Middle frontal gyrus (tissue), 1 donor: Measurements from ENCODE around the gene MTHFD1.

Experiments
- DNase-seq: peaks from one replicate; pipeline ENCODE4 v3.0.0-alpha.2; 2015; ENCODE audit warnings: low spot score; ENCODE audit errors: extremely low spot score

MTHFD1 gene

DNA sequence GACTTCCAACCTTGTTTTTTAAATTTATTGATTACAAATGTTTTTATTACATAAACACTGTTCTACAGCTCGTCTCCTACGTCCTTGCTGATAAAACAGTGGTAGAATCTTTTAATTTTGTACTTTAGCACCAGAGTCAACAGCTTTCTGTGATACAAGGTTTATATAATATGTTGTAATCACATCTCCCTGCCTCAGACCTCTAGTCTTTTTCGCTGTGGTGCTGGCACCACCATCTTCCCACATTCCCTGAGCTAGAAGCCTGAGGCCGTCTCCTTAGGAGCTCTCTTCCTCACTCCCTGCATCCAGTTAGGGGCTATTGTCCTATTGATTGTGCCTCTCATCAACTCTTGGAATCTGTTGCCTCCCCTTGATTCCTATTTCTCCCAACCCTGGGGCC is 17.1 kb downstream of the MTHFD1 start:
- no peak for DNase-seq

- DNase-seq, result no peak
These were observed 19.2 kb downstream of the MTHFD1 start for GRCh38 chr14:64407329-64407728.

- no peak for DNase-seq
These were observed 21.2 kb downstream of the MTHFD1 start for GRCh38 chr14:64409126-64409920.

- DNase-seq, result no peak
These were observed 22.1 kb downstream of the MTHFD1 start for GRCh38 chr14:64410084-64410774.

DNA sequence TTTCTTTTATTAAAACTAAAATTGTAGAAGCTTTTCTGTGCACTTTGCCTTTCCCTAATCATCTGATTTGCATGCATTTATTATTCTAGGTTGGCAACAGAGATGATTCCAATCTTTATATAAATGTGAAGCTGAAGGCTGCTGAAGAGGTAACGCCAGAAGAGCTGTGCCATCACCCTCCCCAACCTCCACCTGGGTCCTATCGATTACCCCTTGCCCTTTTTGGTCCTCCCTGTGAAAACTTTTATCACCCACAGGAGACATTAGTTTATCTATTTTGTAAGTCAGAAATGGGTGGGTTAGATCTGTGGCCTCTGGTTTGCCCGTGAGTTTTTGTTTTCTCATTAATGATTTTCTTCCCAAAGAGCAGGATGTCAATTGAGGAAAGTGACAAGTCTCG is 22.8 kb downstream of the MTHFD1 start:
- DNase-seq, result no peak

DNA sequence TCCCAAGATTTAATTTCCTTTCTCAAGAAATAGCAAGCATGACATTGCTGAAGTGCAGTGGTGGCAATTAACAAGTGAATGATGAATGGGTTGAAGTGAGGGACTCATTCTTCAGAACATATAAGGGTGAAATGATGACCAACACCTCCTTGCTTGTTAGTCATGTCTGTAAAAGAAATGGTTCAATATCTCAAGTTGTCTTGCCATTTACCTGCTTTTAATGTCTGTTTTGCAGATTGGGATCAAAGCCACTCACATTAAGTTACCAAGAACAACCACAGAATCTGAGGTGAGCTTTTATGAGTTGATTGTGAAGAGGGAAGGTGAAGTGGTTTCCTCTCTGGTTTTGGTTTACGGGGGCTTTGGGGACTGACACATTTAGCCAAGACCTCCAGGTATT is 24.1 kb downstream of the MTHFD1 start:
- no peak for DNase-seq

DNA sequence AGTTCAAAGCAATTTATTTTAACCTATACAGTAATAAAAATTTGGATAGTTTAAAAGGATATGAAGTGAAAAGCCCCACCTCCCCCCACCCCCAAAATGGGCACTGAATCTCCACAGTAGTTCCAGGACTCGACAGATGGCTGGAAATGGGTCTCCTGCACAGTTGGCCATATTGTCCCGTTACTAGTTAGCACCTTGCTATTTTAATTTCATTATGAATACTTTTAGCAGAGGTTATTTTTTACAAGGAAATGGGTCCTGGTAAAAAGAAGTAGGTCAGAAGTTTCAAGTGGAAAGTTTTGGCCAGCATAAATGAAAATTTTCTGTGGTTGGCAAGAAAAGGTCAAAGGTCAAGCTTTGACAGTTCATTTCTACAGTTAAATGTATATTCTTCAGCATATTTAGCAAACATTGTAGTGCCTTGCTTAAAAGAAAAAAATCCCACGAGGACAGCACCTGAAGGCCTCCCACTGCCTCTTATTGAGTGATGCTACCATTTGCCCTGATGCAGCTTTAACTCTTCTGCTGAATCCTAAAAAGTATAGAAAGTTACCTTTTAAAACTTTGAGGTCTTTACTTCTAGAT is 28.3 kb downstream of the MTHFD1 start:
- no peak for DNase-seq

GRCh38 chr14:64417055-64417770 is 29.1 kb downstream of the MTHFD1 start:
- DNase-seq, result no peak

DNA sequence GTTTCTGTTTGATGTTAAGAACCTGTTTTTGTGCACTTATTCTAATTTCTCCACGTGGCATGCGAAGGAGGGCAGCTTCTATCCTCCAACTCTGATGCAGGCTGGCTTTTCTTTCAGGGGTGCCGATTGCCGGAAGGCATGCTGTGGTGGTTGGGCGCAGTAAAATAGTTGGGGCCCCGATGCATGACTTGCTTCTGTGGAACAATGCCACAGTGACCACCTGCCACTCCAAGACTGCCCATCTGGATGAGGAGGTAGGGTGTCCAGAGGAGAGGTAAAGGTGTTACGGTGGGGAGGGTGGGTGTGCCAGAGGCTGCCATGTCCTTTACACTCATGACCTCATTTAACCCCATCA is 29.6 kb downstream of the MTHFD1 start:
- DNase-seq, result no peak

DNA sequence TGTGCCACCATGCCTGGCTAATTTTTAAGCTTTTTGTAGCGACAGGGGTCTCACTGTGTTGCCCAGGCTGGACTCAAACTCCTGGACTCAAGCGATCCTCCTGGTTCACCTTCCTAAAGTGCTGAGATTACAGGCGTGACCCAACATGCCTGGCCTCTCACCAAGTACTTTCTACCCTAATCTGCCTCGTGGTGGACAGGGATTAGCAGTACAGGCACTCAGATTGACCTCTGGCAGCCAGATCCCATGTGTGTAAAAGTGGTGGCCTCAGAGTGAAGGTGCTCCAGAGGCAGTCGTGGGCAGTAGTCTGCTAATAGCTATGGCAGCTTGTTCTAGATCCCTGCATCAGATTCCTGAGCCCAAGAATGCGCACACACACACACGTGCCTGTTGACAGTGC is 30.9 kb downstream of the MTHFD1 start:
- no peak for DNase-seq

DNA sequence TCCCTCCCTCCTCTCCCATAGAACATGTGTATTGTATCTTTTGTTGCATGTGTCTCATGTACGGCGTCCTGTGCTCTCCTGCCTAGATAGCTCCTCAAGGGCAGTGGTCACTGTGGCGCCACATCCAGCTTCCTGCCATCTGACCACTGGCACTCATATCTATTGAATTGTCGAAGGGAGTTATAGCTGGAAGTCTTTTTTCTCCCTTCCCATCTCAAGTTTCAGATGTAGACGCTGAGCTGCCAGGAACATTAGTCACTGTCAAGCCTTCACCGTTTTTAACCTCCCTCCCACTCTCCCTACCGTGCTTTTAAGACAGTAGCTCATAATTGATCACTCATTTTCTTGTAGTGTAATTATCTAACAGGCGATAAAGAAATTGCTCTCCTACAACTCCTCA is 33.0 kb downstream of the MTHFD1 start:
- DNase-seq, result no peak

GRCh38 chr14:64422005-64422404 is 33.9 kb downstream of the MTHFD1 start:
- no peak for DNase-seq

DNA sequence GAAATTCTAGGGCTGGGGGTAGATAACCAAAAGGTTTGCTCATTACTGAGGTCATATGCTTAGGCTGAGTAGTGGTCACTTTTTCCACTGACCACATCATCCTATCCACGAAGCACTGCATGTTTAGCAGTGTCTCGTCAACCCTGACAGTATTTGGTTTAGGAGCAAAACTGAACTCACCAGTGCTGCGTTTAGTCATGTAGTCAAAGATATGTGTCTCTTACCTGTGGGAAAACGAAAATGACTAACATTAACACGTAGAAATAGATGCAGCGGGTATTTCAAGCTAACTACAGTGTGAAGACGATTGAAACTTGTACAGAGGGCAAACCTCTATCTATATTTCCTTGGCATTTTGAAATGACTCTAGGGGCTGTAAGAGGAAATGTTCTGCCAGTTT is 34.6 kb downstream of the MTHFD1 start:
- DNase-seq, result no peak

DNA sequence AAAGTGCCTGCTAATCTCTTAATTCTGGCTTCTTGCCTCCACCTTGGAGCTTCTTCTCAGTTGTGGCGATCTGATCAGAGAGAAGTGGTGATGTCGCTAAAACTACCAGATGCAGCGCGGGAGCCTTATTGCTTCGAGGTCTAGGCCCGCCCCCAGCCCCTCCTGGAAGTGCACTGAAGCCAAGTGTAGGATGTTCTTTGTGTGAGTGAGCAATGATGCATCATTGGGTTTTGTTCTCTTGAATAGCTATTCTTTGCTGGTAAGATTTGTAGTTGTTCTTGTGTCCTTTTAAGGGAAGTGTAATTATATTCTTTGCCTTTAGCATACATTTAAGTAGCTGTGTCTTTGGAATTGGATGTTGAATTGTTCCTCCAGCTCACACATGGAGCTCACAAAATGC is 35.8 kb downstream of the MTHFD1 start:
- no peak for DNase-seq

- no peak for DNase-seq
These were observed 46.4 kb downstream of the MTHFD1 start for GRCh38 chr14:64434528-64434927.

DNA sequence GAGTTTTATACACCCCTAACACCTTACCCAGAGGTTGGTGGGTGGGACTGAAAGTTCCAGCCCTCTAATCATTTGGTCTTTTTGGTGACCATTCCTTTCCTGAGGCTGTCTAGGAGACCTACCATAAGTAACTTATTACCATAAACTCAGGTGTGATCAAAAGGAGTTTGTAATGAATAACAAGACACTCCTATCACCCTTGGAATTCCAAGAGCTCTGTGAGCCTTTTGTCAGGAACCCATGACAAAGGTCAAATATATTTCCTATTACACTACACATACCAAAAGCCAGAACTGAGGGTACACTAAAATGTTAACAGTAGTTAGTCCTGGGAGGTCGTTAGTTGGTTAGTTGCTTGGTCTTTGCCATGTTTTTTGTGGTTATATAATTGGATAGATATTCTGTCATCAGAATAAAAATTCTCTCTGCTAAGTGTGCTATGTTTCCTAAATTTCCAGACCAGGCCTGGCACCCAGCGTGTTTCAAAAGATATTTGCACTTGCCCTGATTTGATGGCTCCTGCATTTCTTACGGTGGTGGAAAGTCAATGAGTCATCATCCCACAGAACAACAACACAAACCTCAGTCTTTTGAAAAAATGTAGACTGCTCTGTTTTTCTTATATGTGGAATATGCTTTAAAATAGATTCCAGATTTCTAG is 50.2 kb downstream of the MTHFD1 start:
- DNase-seq, result no peak

GRCh38 chr14:64439141-64439540 is 51.0 kb downstream of the MTHFD1 start:
- DNase-seq, result no peak

DNA sequence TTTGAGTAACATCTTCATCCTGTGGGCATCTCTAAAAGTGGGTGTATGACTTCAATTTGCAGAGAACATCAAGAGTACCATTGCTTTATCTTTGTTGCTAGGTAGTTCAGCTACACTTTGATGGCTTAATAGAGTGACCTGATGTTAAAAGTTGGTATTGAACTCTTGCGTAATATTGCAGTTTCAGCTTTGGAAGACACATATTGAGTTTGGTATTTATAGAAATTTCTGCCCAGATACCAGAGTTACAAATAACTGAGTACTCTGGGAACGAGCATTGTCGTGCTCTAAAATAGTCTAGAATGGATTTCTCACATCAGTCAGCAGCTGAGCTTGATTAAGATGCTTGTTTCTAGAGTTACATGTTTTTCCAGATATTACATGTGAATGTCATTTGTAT is 52.3 kb downstream of the MTHFD1 start:
- no peak for DNase-seq

- DNase-seq, result no peak
These were observed 54.3 kb downstream of the MTHFD1 start for GRCh38 chr14:64442300-64442988.

DNA sequence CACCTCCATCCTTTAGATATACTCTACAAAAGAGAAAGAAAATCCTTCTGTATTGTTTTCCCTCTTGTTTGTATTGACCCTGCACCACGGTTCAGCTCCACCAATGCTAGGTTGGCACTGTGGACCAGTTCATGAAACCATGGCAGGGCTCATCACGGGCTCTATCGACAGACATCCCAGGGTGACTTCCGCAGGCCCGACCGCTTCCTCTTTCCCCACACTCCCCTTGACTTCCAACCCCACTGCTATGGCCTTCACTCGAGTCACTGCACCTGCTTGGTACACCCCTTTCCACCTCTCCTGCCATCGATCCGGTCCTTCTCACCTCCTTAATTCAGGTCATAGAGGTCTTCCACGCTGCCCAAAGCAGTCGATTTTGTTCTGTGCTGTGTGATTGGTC is 56.0 kb downstream of the MTHFD1 start:
- DNase-seq, result no peak
